H1 (cell line): ENCODE data around the gene MRPL55. TPM values are rescaled to one million over a fixed set of nuclear protein-coding genes. Genes with fewer than 3 reads are reported as not detected.
A peak's percentile ranks its signal among the peaks of the same experiment; 100 is the strongest.

Source experiments
- CTCF ChIA-PET: fragments of 300-600 bp; sonication (Branson Sonifier 250); formaldehyde crosslinking; loops from one replicate; lab custom pipeline; 2021; ENCODE audit not compliant: partially characterized antibody; lab: Charles Lee
- POLR2A ChIA-PET: fragments of 300-600 bp; sonication (Branson Sonifier 250); formaldehyde crosslinking; loops from one replicate; lab custom pipeline; 2021; ENCODE audit warnings: inconsistent platforms; ENCODE audit not compliant: partially characterized antibody; lab: Charles Lee
- DNase-seq, 2 experiments: peaks; one replicate each; pipeline versions ENCODE4 v3.0.0 to v3.0.0-alpha.2; 2010 to 2022; ENCODE audit warnings: low spot score in 2 of 2, low read depth in 1 of 2, mixed read lengths in 1 of 2
- FAIRE-seq: peaks from 2 replicates; lab custom pipeline; 2011; peaks lifted over from hg19 to GRCh38; lab: Jason Lieb, UNC
- H2AFZ ChIP-seq: 2 replicates; pipeline ENCODE4 v1.8.1; 2012; ENCODE audit warnings: low read length, inconsistent platforms
- H2AK5ac ChIP-seq: 2 replicates; pipeline ENCODE4 v1.6.1; 2013; ENCODE audit warnings: low read depth, low read length
- H2BK120ac ChIP-seq: replicated peaks from 2 replicates; pipeline ENCODE3; 2013; ENCODE audit warnings: low read depth, low read length, inconsistent platforms
- H2BK12ac ChIP-seq: 2 replicates; pipeline ENCODE4 v1.6.1; 2013; ENCODE audit warnings: low read depth, low read length
- H2BK15ac ChIP-seq: 2 replicates; pipeline ENCODE4 v1.6.1; 2013; ENCODE audit warnings: low read length
- H2BK20ac ChIP-seq: 2 replicates; pipeline ENCODE4 v1.6.1; 2013; ENCODE audit warnings: low read length
- H2BK5ac ChIP-seq: 2 replicates; pipeline ENCODE4 v1.6.1; 2013; ENCODE audit warnings: low read depth, low read length
- H3K14ac ChIP-seq: 2 replicates; pipeline ENCODE4 v1.6.1; 2013; ENCODE audit warnings: inconsistent platforms; ENCODE audit not compliant: insufficient read length
- H3K18ac ChIP-seq: 2 replicates; pipeline ENCODE4 v1.6.1; 2013; ENCODE audit warnings: low read length; ENCODE audit errors: extremely low read depth
- H3K23ac ChIP-seq: 2 replicates; pipeline ENCODE4 v1.6.1; 2013; ENCODE audit warnings: inconsistent platforms; ENCODE audit not compliant: insufficient read length
- H3K23me2 ChIP-seq: 2 replicates; pipeline ENCODE4 v1.6.1; 2013; ENCODE audit warnings: low read depth, low read length
- H3K27ac ChIP-seq: 2 replicates; pipeline ENCODE4 v1.6.1; 2011; ENCODE audit warnings: low read depth, low read length, inconsistent platforms
- H3K27me3 ChIP-seq, 4 experiments: replicated peaks in 1 of 4; 1 replicate in 1 of 4; 2 replicates in 3 of 4; pipeline versions ENCODE4 v1.6.1 to v1.8.1; 2011 to 2013; ENCODE audit warnings: low read length in 3 of 4, mild to moderate bottlenecking in 3 of 4, inconsistent platforms in 2 of 4, mixed read lengths in 2 of 4, moderate library complexity in 1 of 4; ENCODE audit not compliant: control insufficient read depth in 3 of 4, insufficient read depth in 3 of 4; ENCODE audit errors: extremely low read depth in 1 of 4
- H3K36me3 ChIP-seq, 4 experiments: 2 replicates each; pipeline versions ENCODE4 v1.6.1 to v1.8.1; 2011 to 2013; ENCODE audit warnings: mild to moderate bottlenecking in 4 of 4, low read length in 3 of 4, moderate library complexity in 2 of 4, control low read depth in 1 of 4, inconsistent platforms in 1 of 4; ENCODE audit not compliant: insufficient read depth in 4 of 4, control insufficient read depth in 2 of 4
- H3K4ac ChIP-seq: replicated peaks from 2 replicates; pipeline ENCODE3; 2013; ENCODE audit warnings: low read length, low read depth, mixed read lengths, inconsistent platforms; ENCODE audit not compliant: insufficient read length
- H3K4me1 ChIP-seq, 4 experiments: replicated peaks in 1 of 4; 1 replicate in 1 of 4; 2 replicates in 3 of 4; pipeline versions ENCODE4 v1.6.1 to v1.8.1; 2011 to 2013; ENCODE audit warnings: low read length in 3 of 4, inconsistent platforms in 2 of 4, mixed read lengths in 1 of 4; ENCODE audit not compliant: insufficient read depth in 4 of 4, control insufficient read depth in 3 of 4
- H3K4me2 ChIP-seq, 2 experiments: 2 replicates each; pipeline versions ENCODE4 v1.6.1 to v1.8.1; 2011 to 2013; ENCODE audit warnings: low read depth in 2 of 2, low read length in 2 of 2, control low read depth in 1 of 2, inconsistent platforms in 1 of 2, mild to moderate bottlenecking in 1 of 2; ENCODE audit not compliant: insufficient read depth in 1 of 2
- H3K4me3 ChIP-seq, 4 experiments: fragments of 200-600, 300-600 bp in 1 of 4; sonication (generic), shearing (Covaris generic), sonication (Bioruptor Twin) in 1 of 4; 2 replicates each; pipeline versions ENCODE4 v1.5.1 to v1.8.1; 2011 to 2016; ENCODE audit warnings: low read length in 4 of 4, low read depth in 3 of 4, control low read depth in 2 of 4, inconsistent platforms in 2 of 4, mild to moderate bottlenecking in 2 of 4, mixed read lengths in 1 of 4, moderate library complexity in 1 of 4; ENCODE audit not compliant: insufficient read depth in 2 of 4; ENCODE audit errors: extremely low read depth in 1 of 4
- H3K56ac ChIP-seq: replicated peaks from 2 replicates; pipeline ENCODE3; 2013; ENCODE audit warnings: low read depth, mild to moderate bottlenecking, mixed read lengths, low read length, inconsistent platforms; ENCODE audit not compliant: insufficient read length
- H3K79me1 ChIP-seq: 2 replicates; pipeline ENCODE4 v1.6.1; 2013; ENCODE audit warnings: low read depth, low read length, control low read depth
- H3K79me2 ChIP-seq, 2 experiments: 2 replicates each; pipeline versions ENCODE4 v1.6.1 to v1.8.1; 2012 to 2013; ENCODE audit warnings: low read length in 2 of 2, mild to moderate bottlenecking in 2 of 2, inconsistent platforms in 1 of 2; ENCODE audit not compliant: insufficient read depth in 2 of 2, control insufficient read depth in 1 of 2
- H3K9ac ChIP-seq, 4 experiments: replicated peaks in 1 of 4; 1 replicate in 1 of 4; 2 replicates in 3 of 4; pipeline versions ENCODE4 v1.6.1 to v1.8.1; 2011 to 2013; ENCODE audit warnings: low read depth in 3 of 4, low read length in 3 of 4, control low read depth in 2 of 4, mild to moderate bottlenecking in 2 of 4, moderate library complexity in 2 of 4, inconsistent platforms in 1 of 4; ENCODE audit errors: extremely low read depth in 1 of 4
- H3K9me3 ChIP-seq, 2 experiments: 2 replicates each; pipeline versions ENCODE4 v1.6.1 to v1.8.1; 2012 to 2013; ENCODE audit warnings: mild to moderate bottlenecking in 2 of 2, moderate library complexity in 2 of 2, control low read depth in 1 of 2, inconsistent platforms in 1 of 2, low read depth in 1 of 2, low read length in 1 of 2, mixed read lengths in 1 of 2; ENCODE audit not compliant: insufficient read depth in 2 of 2
- H4K20me1 ChIP-seq, 2 experiments: replicated peaks in 1 of 2; 2 replicates each; pipeline versions ENCODE3 to v1.8.1; 2011 to 2013; ENCODE audit warnings: inconsistent platforms in 2 of 2, low read length in 2 of 2, mild to moderate bottlenecking in 1 of 2; ENCODE audit not compliant: insufficient read depth in 2 of 2, control insufficient read depth in 1 of 2
- H4K5ac ChIP-seq: 2 replicates; pipeline ENCODE4 v1.6.1; 2013; ENCODE audit warnings: low read length, low read depth, mixed read lengths, inconsistent platforms; ENCODE audit not compliant: insufficient read length
- H4K8ac ChIP-seq: 2 replicates; pipeline ENCODE4 v1.8.0; 2013; ENCODE audit warnings: mild to moderate bottlenecking, moderate library complexity, low read length, inconsistent platforms; ENCODE audit not compliant: insufficient read depth; ENCODE audit errors: extremely low read depth
- H4K91ac ChIP-seq: replicated peaks from 2 replicates; pipeline ENCODE3; 2013; ENCODE audit warnings: low read length, mixed read lengths, inconsistent platforms; ENCODE audit not compliant: insufficient read length
- ASH2L ChIP-seq: fragments of 200-600, 300-600 bp; sonication (generic); IDR thresholded peaks from one replicate; pipeline ENCODE4 v1.7.1; 2017; ENCODE audit warnings: low read length
- JUN ChIP-seq: IDR thresholded peaks from 2 replicates; pipeline ENCODE4 v1.6.1; 2011; ENCODE audit warnings: low read depth, mild to moderate bottlenecking, improper control_type of control experiment, low read length
- NRF1 ChIP-seq: IDR thresholded peaks from 2 replicates; pipeline ENCODE4 v1.6.1; 2011; ENCODE audit warnings: mild to moderate bottlenecking, low read depth, low read length, improper control_type of control experiment
- POLR2AphosphoS5 ChIP-seq: IDR thresholded peaks from 2 replicates; pipeline ENCODE4 v1.6.1; 2011; ENCODE audit warnings: low read depth, low read length
- TCF12 ChIP-seq: IDR thresholded peaks from 2 replicates; pipeline ENCODE4 v1.6.1; 2011; ENCODE audit warnings: low read depth, mild to moderate bottlenecking, low read length
- TEAD4 ChIP-seq: IDR thresholded peaks from 2 replicates; pipeline ENCODE4 v1.6.1; 2012; ENCODE audit warnings: low read depth, low read length, inconsistent platforms, mixed read lengths
- WGBS, 2 experiments: shearing (Covaris generic) in 1 of 2; methylation state at CpG; one replicate each; pipeline versions ENCODE4 v1.1.6 to v1.1.7; 2013 to 2015; ENCODE audit warnings: low lambda C conversion rate in 2 of 2, mixed read lengths in 2 of 2, inconsistent platforms in 1 of 2, low coverage in 1 of 2, missing lambda C conversion rate in 1 of 2; ENCODE audit not compliant: insufficient replicate concordance in 2 of 2, insufficient coverage in 1 of 2, insufficient read length in 1 of 2; ENCODE audit errors: extremely low coverage in 1 of 2, missing lambda C conversion rate in 1 of 2; 5-methylcytosine and 5-hydroxymethylcytosine counted together
- polyA plus RNA-seq, 7 experiments: library from polyadenylated mRNA; depleted of rRNA in 3 of 7; stranded (reverse) in 5 of 7; unstranded in 2 of 7; fragments of >200 nt in 5 of 7; fragments of 200-250 nt in 2 of 7; gene quantifications; 1 replicate in 5 of 7; 2 replicates in 1 of 7; 4 replicates in 1 of 7; pipeline versions ENCODE4 v1.2.1 to v1.2.3, GENCODE V29; 2011 to 2013; ENCODE audit warnings: missing spikeins in 2 of 7, mixed read lengths in 2 of 7
- total RNA-seq: library from RNA; stranded (reverse); fragmentation: NEBNext Ultra II Directional; extraction: Animal tissue kit (Norgen Biotek cat#: 25700); gene quantifications from 2 replicates; pipeline ENCODE4 v1.2.1, GENCODE V29; 2021
- TF ChIP-seq, protein P1 (sequence below): IDR thresholded peaks from 2 replicates; pipeline ENCODE4 v1.6.1; 2012; ENCODE audit warnings: inconsistent platforms

The MRPL55 gene
- total and polyA plus RNA-seq, 2 of the 8 experiments (the other 6 are each of a cell fraction or from before 2014, with no cell fraction given), result 59.0 to 244 TPM

DNA sequence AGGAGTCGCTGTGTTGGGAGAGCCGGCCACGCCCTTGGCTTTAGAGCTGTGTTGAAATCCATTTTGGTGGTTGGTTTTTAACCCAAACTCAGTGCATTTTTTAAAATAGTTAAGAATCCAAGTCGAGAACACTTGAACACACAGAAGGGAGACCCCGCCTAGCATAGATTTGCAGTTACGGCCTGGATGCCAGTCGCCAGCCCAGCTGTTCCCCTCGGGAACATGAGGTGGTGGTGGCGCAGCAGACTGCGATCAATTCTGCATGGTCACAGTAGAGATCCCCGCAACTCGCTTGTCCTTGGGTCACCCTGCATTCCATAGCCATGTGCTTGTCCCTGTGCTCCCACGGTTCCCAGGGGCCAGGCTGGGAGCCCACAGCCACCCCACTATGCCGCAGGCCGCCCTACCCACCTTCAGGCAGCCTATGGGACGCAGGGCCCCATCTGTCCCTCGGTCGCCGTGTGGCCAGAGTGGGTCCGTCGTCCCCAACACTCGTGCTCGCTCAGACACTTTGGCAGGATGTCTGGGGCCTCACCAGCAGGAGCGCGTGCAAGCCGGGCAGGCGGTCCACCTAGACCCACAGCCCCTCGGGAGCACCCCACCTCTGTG lies 10.7 kb downstream of the MRPL55 start:
- Histone ChIP-seq H3K27ac (no peak overlapping the region), H2BK20ac (no peak overlapping the region), H2BK15ac (no peak overlapping the region), H3K4ac (no peak overlapping the region), H3K56ac (no peak overlapping the region), H3K4me3 (no peak overlapping the region), H2AK5ac (no peak overlapping the region), H3K14ac (no peak overlapping the region), H3K36me3 (peaks cover 13 to 38% (median 19%) of the 10 kb centered on the region in 4 experiments; a peak in 7 of 8 replicates), H3K79me2 (peaks cover 7 to 37% of the 10 kb centered on the region in 2 experiments; a peak in 3 of 4 replicates), H4K20me1 (peaks cover 21 to 49% of the 10 kb centered on the region in 2 experiments), H2BK120ac (no peak overlapping the region), H4K5ac (no peak overlapping the region), H3K4me1 (0 out of 7 replicates have a peak, but pooled peaks cover 0 to 2% (median 0%) of the 10 kb centered on the region in 4 experiments), H3K27me3 (no peaks in the 10 kb centered on the region), H2BK12ac (no peak overlapping the region), H3K23ac (no peak overlapping the region), H3K79me1 (peaks cover 28% of the 10 kb centered on the region), H2BK5ac (no peak overlapping the region), H3K4me2 (no peak overlapping the region), H4K8ac (no peak overlapping the region), H3K9ac (no peak overlapping the region; a peak in 1 of 7 replicates), H3K9me3 (peaks cover 3 to 5% of the 10 kb centered on the region in 2 experiments; a peak in 3 of 4 replicates), H2AFZ (no peak overlapping the region), H3K18ac (no peak overlapping the region), H4K91ac (no peak overlapping the region), H3K23me2 (peaks cover 6% of the 10 kb centered on the region; the same call in 1 of the 2 replicates)
- FAIRE-seq (no peak), DNase-seq (no peak)
- TF ChIP-seq ASH2L (no peak), TCF12 (no peak), TEAD4 (no peak), NRF1 (no peak), POLR2AphosphoS5 (peak; percentile 58; the same call in 1 of the 2 replicates), JUN (no peak)
- TF ChIP-seq, protein P1, sequence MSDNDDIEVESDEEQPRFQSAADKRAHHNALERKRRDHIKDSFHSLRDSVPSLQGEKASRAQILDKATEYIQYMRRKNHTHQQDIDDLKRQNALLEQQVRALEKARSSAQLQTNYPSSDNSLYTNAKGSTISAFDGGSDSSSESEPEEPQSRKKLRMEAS, result no peak
- CTCF ChIA-PET, result interaction anchor here (0.6 to 3.8 kb wide), 9 partner anchors 8 to 1217 kb away, joined by 3 to 13 read pairs (median 4); no protein-coding TSS in a partner anchor
- POLR2A ChIA-PET, result interaction anchor here (0.9 to 5.6 kb wide), 5 partner anchors 9 to 317 kb away, joined by 3 to 53 read pairs (median 4); partner anchors contain the start of gene ARF1
- WGBS, 2 experiments, result 96% methylated on average over 20 of the region's 28 CpGs; no CpG with 5 or more reads in 1 of the 2 experiments
